NAMALWA (cell line): ENCODE data around the gene TEX10.
"Not testable (repeated sequence)": the region's sequence is repeated elsewhere in the genome, so short reads cannot be mapped to it uniquely, and the experiment has no call there.

ENCODE experiments used
- DNase-seq: peaks from one replicate; pipeline ENCODE4 v3.0.0-alpha.2; 2015; ENCODE audit warnings: low spot score

The TEX10 gene

GRCh38 chr9:100346836-100347235 is 5.9 kb downstream of the TEX10 start:
- DNase-seq, result no peak

- no peak for DNase-seq
These were observed 10.9 kb downstream of the TEX10 start for GRCh38 chr9:100341889-100342288.

GRCh38 chr9:100340224-100340623 is 12.5 kb downstream of the TEX10 start:
- DNase-seq, result no peak

GRCh38 chr9:100338736-100339135 is 14.0 kb downstream of the TEX10 start:
- not testable (repeated sequence) for DNase-seq

- DNase-seq, result peak; percentile 53
These were observed 28.0 kb downstream of the TEX10 start for GRCh38 chr9:100324594-100325200.

- DNase-seq, result peak; percentile 71
These were observed 29.7 kb downstream of the TEX10 start for GRCh38 chr9:100322954-100323536.

GRCh38 chr9:100317706-100318105 is 35.0 kb downstream of the TEX10 start:
- DNase-seq, result no peak

GRCh38 chr9:100315561-100315960 is 37.2 kb downstream of the TEX10 start:
- DNase-seq, result no peak

GRCh38 chr9:100309992-100310391 is 42.8 kb downstream of the TEX10 start:
- DNase-seq, result no peak

- no peak for DNase-seq
These were observed 43.7 kb downstream of the TEX10 start for GRCh38 chr9:100308965-100309564.

- DNase-seq, result no peak
These were observed 45.7 kb downstream of the TEX10 start for GRCh38 chr9:100307080-100307479.

- DNase-seq, result no peak
These were observed 46.5 kb downstream of the TEX10 start for GRCh38 chr9:100306283-100306682.

GRCh38 chr9:100303747-100304146 is 49.0 kb downstream of the TEX10 start:
- no peak for DNase-seq

GRCh38 chr9:100298378-100298777 is 54.4 kb downstream of the TEX10 start:
- DNase-seq, result no peak

- no peak for DNase-seq
These were observed 56.3 kb downstream of the TEX10 start for GRCh38 chr9:100296407-100296806.

GRCh38 chr9:100295240-100295639 is 57.5 kb downstream of the TEX10 start:
- DNase-seq, result no peak

GRCh38 chr9:100294806-100295205 is 57.9 kb downstream of the TEX10 start:
- no peak for DNase-seq

- no peak for DNase-seq
These were observed 58.4 kb downstream of the TEX10 start for GRCh38 chr9:100294341-100294740.

GRCh38 chr9:100292414-100292813 is 60.3 kb downstream of the TEX10 start:
- no peak for DNase-seq

- DNase-seq, result no peak
These were observed 62.0 kb downstream of the TEX10 start for GRCh38 chr9:100290714-100291113.

GRCh38 chr9:100287186-100287585 is 65.6 kb downstream of the TEX10 start:
- DNase-seq, result no peak

- no peak for DNase-seq
These were observed 66.5 kb downstream of the TEX10 start for GRCh38 chr9:100286257-100286656.

- DNase-seq, result no peak
These were observed 67.1 kb downstream of the TEX10 start for GRCh38 chr9:100285601-100286000.

GRCh38 chr9:100285080-100285479 is 67.7 kb downstream of the TEX10 start:
- DNase-seq, result no peak
